Thyroid gland (tissue), 4 donors: ENCODE results near the gene IMP3.

Experiments
- CTCF ChIP-seq, 6 experiments: fragments of 200-600 bp in 3 of 6; fragments of 450-650 bp in 3 of 6; sonication (generic) in 3 of 6; IDR thresholded peaks; one replicate each; pipeline ENCODE4 v1.5.1; 2016 to 2019; ENCODE audit warnings: antibody characterized with exemption in 6 of 6, mild to moderate bottlenecking in 2 of 6, inconsistent platforms in 1 of 6, moderate library complexity in 1 of 6
- POLR2A ChIP-seq, 2 donors: fragments of 450-650 bp; IDR thresholded peaks; one replicate each; pipeline ENCODE4 v1.6.1; 2017; ENCODE audit warnings: antibody characterized with exemption in 2 of 2, mild to moderate bottlenecking in 2 of 2, moderate library complexity in 1 of 2

- TF ChIP-seq CTCF (IDR thresholded peaks at IDR 0.05) (no peak), POLR2A (IDR thresholded peaks at IDR 0.05) (no peak)
These were observed 23.3 kb downstream of the IMP3 start for GRCh38 chr15:75616766-75617165.
